PFSK-1 (cell line): ENCODE measurements around the gene ODF2L.

ENCODE experiments used
- POLR2AphosphoS5 ChIP-seq: IDR thresholded peaks from 2 replicates; pipeline ENCODE4 v1.6.1; 2012; ENCODE audit warnings: low read depth, mild to moderate bottlenecking, control low read depth, low read length, moderate library complexity
- SIN3A ChIP-seq: IDR thresholded peaks from 2 replicates; pipeline ENCODE4 v1.6.1; 2012; ENCODE audit warnings: mild to moderate bottlenecking, low read length, moderate library complexity, borderline replicate concordance; ENCODE audit not compliant: insufficient read depth
- TF ChIP-seq, protein P1 (sequence below), 2 experiments: IDR thresholded peaks; 2 replicates each; pipeline versions ENCODE4 v1.6.1 to v1.8.0; 2011 to 2012; ENCODE audit warnings: low read depth in 2 of 2, low read length in 2 of 2, control low read depth in 1 of 2, inconsistent platforms in 1 of 2, mild to moderate bottlenecking in 1 of 2, moderate library complexity in 1 of 2; ENCODE audit not compliant: insufficient read depth in 1 of 2

DNA sequence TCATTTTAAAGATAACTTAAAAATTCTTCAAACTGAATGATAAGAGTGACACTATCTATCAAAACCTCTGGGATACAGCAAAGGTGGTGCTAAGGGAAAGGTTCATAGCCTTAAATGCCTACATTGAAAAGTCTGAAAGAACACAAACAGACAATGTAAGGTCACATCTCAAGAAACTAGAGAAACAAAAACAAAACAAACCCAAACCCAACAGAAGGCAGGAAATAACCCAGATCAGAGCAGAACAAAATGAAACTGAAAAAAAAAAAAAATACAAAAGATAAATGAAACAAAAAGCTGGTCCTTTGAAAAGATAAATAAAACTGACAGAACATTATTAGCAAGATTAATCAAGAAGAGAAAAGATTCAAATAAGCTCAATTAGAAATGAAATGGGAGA lies 6.8 kb downstream of the ODF2L start:
- TF ChIP-seq POLR2AphosphoS5 (no peak), SIN3A (no peak)
- TF ChIP-seq, protein P1, sequence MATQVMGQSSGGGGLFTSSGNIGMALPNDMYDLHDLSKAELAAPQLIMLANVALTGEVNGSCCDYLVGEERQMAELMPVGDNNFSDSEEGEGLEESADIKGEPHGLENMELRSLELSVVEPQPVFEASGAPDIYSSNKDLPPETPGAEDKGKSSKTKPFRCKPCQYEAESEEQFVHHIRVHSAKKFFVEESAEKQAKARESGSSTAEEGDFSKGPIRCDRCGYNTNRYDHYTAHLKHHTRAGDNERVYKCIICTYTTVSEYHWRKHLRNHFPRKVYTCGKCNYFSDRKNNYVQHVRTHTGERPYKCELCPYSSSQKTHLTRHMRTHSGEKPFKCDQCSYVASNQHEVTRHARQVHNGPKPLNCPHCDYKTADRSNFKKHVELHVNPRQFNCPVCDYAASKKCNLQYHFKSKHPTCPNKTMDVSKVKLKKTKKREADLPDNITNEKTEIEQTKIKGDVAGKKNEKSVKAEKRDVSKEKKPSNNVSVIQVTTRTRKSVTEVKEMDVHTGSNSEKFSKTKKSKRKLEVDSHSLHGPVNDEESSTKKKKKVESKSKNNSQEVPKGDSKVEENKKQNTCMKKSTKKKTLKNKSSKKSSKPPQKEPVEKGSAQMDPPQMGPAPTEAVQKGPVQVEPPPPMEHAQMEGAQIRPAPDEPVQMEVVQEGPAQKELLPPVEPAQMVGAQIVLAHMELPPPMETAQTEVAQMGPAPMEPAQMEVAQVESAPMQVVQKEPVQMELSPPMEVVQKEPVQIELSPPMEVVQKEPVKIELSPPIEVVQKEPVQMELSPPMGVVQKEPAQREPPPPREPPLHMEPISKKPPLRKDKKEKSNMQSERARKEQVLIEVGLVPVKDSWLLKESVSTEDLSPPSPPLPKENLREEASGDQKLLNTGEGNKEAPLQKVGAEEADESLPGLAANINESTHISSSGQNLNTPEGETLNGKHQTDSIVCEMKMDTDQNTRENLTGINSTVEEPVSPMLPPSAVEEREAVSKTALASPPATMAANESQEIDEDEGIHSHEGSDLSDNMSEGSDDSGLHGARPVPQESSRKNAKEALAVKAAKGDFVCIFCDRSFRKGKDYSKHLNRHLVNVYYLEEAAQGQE (IDR thresholded peaks at IDR 0.05; ENCODE audit: insufficient read depth in 1 of 2, low read depth in 2 of 2, low read length in 2 of 2), result no peak
